Effector memory CD8-positive, alpha-beta T cell (primary cell): ENCODE results near the gene PCNX1.
"Not testable (repeated sequence)": the region's sequence is repeated elsewhere in the genome, so short reads cannot be mapped to it uniquely, and the experiment has no call there.

ENCODE experiments used
- ATAC-seq: fragments of 150-1000 bp; cut with Tn5 transposase; replicated peaks from 2 replicates; pipeline ENCODE4 v1.10.0; 2021; ENCODE audit warnings: mild to moderate bottlenecking, moderate library complexity
- DNase-seq, 3 experiments: peaks; one replicate each; pipeline ENCODE4 v3.0.0; 2021
- H3K27ac Mint-ChIP-seq, 2 donors: one replicate each; pipeline ENCODE4 v1.8.0; 2022; ENCODE audit warnings: mild to moderate bottlenecking in 2 of 2, mixed read lengths in 2 of 2, moderate library complexity in 2 of 2
- H3K27me3 Mint-ChIP-seq, 2 donors: one replicate each; pipeline ENCODE4 v1.8.0; 2022; ENCODE audit warnings: mixed read lengths in 2 of 2
- H3K36me3 Mint-ChIP-seq: one replicate; pipeline ENCODE4 v1.8.0; 2022; ENCODE audit warnings: mild to moderate bottlenecking, moderate library complexity, mixed read lengths; ENCODE audit not compliant: insufficient read depth
- H3K4me1 Mint-ChIP-seq, 2 donors: one replicate each; pipeline ENCODE4 v1.8.0; 2022; ENCODE audit warnings: low read depth in 2 of 2, mixed read lengths in 2 of 2
- H3K4me3 Mint-ChIP-seq, 2 donors: one replicate each; pipeline ENCODE4 v1.8.0; 2022; ENCODE audit warnings: mild to moderate bottlenecking in 2 of 2, mixed read lengths in 2 of 2, moderate library complexity in 2 of 2
- H3K9me3 Mint-ChIP-seq, 2 donors: one replicate each; pipeline ENCODE4 v1.8.0; 2022; ENCODE audit warnings: mixed read lengths in 2 of 2

PCNX1 gene

DNA sequence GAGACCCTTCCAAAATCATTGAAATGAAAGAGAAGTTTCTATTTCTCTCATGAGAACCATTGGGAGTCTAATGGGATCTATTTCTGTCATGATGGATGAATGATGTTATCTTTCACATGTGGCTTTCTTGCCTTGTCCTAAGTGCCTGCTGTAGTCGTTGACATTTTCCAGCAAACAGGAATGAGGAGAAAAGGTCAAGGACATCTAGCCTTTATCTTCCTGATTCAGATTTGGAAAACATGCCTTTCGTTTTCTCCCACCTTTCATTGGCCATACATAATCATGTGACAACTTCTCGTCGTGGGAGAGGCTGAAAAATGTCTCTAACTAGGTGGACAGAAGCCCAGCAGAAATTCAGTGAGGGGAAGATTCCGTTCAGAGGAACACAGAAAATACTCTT lies 94.5 kb downstream of the PCNX1 start:
- Mint-ChIP-seq H3K9me3 (no peaks in the 10 kb centered on the region), H3K36me3 (peaks cover 21% of the 10 kb centered on the region), H3K4me1 (peaks cover 40 to 58% of the 10 kb centered on the region in 2 donors), H3K27me3 (no peaks in the 10 kb centered on the region), H3K27ac (peak overlapping the region; percentile 26 to 69), H3K4me3 (no peak overlapping the region)
- no peak for ATAC-seq
- DNase-seq: no peak

DNA sequence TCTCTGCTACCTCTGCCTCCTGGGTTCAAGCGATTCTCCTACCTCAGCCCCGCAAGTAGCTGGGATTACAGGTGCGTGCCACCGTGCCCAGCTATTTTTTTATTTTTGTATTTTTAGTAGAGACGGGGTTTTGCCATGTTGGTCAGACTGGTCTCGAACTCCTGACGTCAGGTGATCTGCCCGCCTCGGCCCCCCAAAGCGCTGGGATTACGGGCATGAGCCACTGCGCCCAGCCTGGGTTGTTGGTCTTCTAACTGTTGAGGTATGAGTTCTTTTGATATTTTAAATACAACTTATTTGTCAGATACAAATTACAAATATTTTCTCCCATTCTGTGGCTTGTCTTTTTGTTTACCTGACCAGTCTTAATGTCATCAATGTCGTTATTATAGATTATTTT lies 95.9 kb downstream of the PCNX1 start:
- H3K4me1 Mint-ChIP-seq: peaks cover 36 to 53% of the 10 kb centered on the region in 2 donors
- DNase-seq: no peak
- peak overlapping the region in 1 of 2 donors; percentile 8 for H3K4me3 Mint-ChIP-seq
- H3K27ac Mint-ChIP-seq: peak overlapping the region; percentile 40 to 74
- ATAC-seq: no peak
- no peaks in the 10 kb centered on the region for H3K9me3 Mint-ChIP-seq
- no peaks in the 10 kb centered on the region for H3K27me3 Mint-ChIP-seq
- peaks cover 21% of the 10 kb centered on the region for H3K36me3 Mint-ChIP-seq

DNA sequence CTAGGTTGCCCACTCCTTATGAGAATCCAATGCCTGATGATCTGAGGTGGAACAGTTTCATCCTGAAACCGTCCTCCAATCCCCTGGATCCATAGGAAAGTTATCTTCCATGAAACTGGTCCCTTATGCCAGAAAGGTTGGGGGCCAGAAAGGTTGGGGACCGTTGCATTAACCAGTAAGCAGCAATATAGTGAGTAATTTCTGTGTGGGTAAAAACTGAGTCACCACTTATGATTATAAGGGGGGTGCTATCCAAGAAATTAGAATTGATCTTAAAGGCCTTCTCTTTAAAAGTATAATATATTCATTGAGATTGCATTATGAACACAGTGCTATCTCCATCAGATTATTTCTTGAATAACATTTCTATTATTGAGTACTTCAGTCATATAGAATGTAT lies 97.2 kb downstream of the PCNX1 start:
- no peaks in the 10 kb centered on the region for H3K9me3 Mint-ChIP-seq
- H3K27ac Mint-ChIP-seq: peak overlapping the region; percentile 40 to 70
- peaks cover 21% of the 10 kb centered on the region for H3K36me3 Mint-ChIP-seq
- H3K27me3 Mint-ChIP-seq: no peaks in the 10 kb centered on the region
- DNase-seq (no peak), ATAC-seq (no peak)
- H3K4me3 Mint-ChIP-seq: no peak overlapping the region
- peaks cover 29 to 51% of the 10 kb centered on the region in 2 donors for H3K4me1 Mint-ChIP-seq

DNA sequence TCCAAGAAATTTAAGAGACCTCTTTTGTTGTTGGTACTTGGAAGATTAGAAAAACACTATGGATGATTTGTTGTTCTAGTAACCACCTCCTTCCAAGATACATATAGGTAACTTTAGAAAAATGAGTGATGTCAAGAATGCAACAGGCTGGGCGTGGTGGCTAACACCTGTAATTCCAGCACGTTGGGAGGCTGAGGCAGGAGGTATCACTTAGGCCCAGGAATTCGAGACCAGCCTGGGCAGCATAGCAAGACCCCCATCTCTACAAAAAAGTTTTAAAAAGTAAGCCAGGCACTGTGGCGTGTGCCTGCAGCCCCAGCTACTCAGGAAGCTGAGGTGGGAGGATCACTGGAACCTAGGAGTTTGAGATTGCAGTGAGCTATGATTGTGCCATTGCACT lies 97.8 kb downstream of the PCNX1 start:
- Mint-ChIP-seq H3K36me3 (peaks cover 21% of the 10 kb centered on the region), H3K9me3 (no peaks in the 10 kb centered on the region), H3K4me3 (peak overlapping the region in 1 of 2 donors; percentile 9), H3K4me1 (peaks cover 26 to 46% of the 10 kb centered on the region in 2 donors), H3K27me3 (no peaks in the 10 kb centered on the region), H3K27ac (peak overlapping the region; percentile 40 to 70)
- DNase-seq (no peak), ATAC-seq (no peak)

- Mint-ChIP-seq H3K27me3 (no peaks in the 10 kb centered on the region), H3K27ac (no peak overlapping the region), H3K4me3 (no peak overlapping the region), H3K9me3 (no peaks in the 10 kb centered on the region), H3K4me1 (peaks cover 33 to 51% of the 10 kb centered on the region in 2 donors), H3K36me3 (peaks cover 27% of the 10 kb centered on the region)
- ATAC-seq: no peak
- no peak for DNase-seq
Observed at GRCh38 chr14:71006200-71006563, 98.9 kb downstream of the PCNX1 start.

GRCh38 chr14:71011479-71011878 lies 104.2 kb downstream of the PCNX1 start:
- DNase-seq (no peak), ATAC-seq (peak; percentile 27)
- Mint-ChIP-seq H3K4me3 (peak overlapping the region; percentile 3 to 33), H3K27me3 (no peaks in the 10 kb centered on the region), H3K4me1 (peaks cover 18 to 40% of the 10 kb centered on the region in 2 donors), H3K36me3 (peaks cover 42% of the 10 kb centered on the region), H3K9me3 (no peaks in the 10 kb centered on the region), H3K27ac (peak overlapping the region; percentile 11 to 79)

GRCh38 chr14:71012888-71013287 lies 105.6 kb downstream of the PCNX1 start:
- ATAC-seq (no peak), DNase-seq (no peak)
- Mint-ChIP-seq H3K27me3 (no peaks in the 10 kb centered on the region), H3K9me3 (no peaks in the 10 kb centered on the region), H3K27ac (peak overlapping the region in 1 of 2 donors; percentile 53), H3K4me3 (no peak overlapping the region), H3K36me3 (peaks cover 42% of the 10 kb centered on the region), H3K4me1 (peaks cover 18 to 36% of the 10 kb centered on the region in 2 donors)

DNA sequence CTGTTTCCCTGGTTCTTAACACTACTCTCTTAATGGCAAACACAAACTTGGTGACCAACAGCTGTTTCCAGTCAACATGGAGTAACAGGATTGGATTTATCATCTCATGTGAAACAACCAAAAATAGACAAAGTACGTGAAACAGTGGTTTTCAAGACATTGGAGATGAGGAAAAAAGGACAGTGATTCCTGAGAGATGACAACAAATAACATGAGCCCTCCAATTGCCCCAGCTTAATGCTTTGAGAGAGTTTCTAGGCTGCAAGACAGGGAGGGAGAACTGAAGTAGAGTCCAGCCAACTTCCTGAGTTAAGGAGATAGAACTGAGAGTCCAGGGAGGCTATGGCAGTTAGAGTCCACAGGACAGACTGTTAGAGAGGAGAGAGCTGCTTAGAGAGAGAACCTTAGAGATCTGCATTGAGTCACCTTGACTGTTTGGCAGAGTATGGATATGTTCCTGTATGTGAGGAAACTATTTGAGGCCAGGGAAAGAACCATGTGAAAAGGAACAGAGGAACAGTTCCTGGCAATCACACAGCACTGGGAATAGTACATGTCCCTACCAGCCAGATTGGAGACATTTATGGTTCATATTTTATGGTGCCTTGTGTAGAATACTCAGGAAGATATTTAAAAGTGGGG lies 106.4 kb downstream of the PCNX1 start:
- Mint-ChIP-seq H3K4me3 (no peak overlapping the region), H3K36me3 (peaks cover 42% of the 10 kb centered on the region), H3K27me3 (no peaks in the 10 kb centered on the region), H3K4me1 (peaks cover 18 to 33% of the 10 kb centered on the region in 2 donors), H3K27ac (peak overlapping the region; percentile 53 to 86), H3K9me3 (no peaks in the 10 kb centered on the region)
- DNase-seq (no peak), ATAC-seq (no peak)

- not testable (repeated sequence) for H3K27me3 Mint-ChIP-seq, H3K4me3 Mint-ChIP-seq, H3K27ac Mint-ChIP-seq, ATAC-seq, DNase-seq, H3K9me3 Mint-ChIP-seq
- H3K4me1 Mint-ChIP-seq: peaks cover 15 to 33% of the 10 kb centered on the region in 2 donors
- H3K36me3 Mint-ChIP-seq: peaks cover 45% of the 10 kb centered on the region
Observed at GRCh38 chr14:71019917-71020316, 112.7 kb downstream of the PCNX1 start.

DNA sequence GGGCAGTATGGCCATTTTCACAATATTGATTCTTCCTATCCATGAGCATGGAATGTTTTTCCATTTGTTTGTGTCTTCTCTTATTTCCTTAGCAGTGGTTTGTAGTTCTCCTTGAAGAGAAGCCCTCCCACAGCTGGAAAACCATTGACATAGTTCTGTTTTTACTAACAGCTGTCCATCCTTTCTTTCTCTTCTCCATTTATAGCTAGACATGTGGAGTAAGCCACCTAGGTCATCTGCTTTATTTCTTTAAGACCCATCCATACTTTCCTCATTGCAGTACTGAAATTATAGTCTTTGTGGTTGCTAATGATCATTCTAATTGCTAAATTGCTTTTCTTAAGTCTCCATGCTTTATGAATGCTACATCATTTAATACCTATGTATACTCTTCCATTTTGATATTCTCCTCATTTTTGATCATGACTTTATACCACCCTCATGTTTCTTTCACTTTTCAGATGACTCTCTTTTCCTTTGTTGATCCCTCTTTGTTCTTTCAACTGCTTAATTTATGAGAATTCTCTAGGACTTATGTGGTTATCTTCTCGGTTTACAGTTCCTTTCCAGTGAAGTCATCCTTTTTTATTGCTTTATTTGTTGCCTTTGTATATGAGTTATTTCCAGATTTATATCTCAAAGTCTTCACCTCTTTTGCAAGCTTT lies 114.2 kb downstream of the PCNX1 start:
- Mint-ChIP-seq H3K9me3 (no peaks in the 10 kb centered on the region), H3K36me3 (peaks cover 43% of the 10 kb centered on the region), H3K4me3 (peak overlapping the region in 1 of 2 donors; percentile 1), H3K4me1 (peaks cover 15 to 28% of the 10 kb centered on the region in 2 donors), H3K27ac (peak overlapping the region in 1 of 2 donors; percentile 30), H3K27me3 (no peaks in the 10 kb centered on the region)
- DNase-seq (no peak), ATAC-seq (no peak)

DNA sequence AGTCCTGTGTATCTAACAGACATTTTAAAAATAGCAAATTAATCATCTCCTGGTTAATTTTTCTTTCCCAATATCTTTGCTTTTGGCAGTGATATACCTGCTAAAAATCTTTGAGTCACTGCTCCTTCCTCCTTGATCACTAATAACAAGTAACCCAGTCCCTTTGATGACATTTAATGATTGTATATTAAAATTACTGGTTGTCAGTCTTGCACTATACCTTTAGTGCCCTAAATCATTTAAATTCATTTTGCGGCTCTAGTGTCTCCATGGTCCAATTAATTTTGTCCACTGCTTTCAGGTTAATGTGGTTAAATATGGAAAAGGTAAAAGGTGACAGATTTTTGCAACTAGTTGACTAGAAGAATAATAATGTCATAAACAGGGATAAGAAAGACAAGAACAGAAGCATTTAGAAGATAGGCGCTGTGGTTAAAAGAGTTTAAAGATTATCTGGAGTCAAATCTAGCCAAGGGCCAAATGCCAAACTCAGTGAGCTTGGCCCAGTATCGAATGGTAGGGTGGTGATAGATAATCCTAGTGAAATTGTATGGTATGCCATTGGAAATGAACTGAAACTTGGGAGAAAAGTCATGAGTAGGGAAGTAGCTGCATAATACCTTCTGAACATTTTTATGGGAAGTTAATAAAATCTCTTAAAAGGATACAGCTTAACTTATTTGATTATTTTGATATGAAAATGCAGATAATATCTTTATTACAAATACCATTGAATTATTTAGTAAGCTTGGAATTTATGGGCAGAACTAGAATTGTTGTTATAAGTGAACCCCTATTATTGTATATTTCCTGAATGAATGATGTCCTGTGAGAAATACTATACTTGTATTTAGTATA lies 115.0 kb downstream of the PCNX1 start:
- no peak overlapping the region for H3K4me3 Mint-ChIP-seq
- H3K27ac Mint-ChIP-seq: peak overlapping the region; percentile 4
- ATAC-seq (no peak), DNase-seq (no peak)
- peaks cover 15 to 28% of the 10 kb centered on the region in 2 donors for H3K4me1 Mint-ChIP-seq
- no peaks in the 10 kb centered on the region for H3K9me3 Mint-ChIP-seq
- H3K36me3 Mint-ChIP-seq: peaks cover 49% of the 10 kb centered on the region
- no peaks in the 10 kb centered on the region for H3K27me3 Mint-ChIP-seq

GRCh38 chr14:71022939-71023338 lies 115.7 kb downstream of the PCNX1 start:
- DNase-seq (no peak), ATAC-seq (no peak)
- Mint-ChIP-seq H3K4me1 (peaks cover 15 to 28% of the 10 kb centered on the region in 2 donors), H3K9me3 (no peaks in the 10 kb centered on the region), H3K4me3 (no peak overlapping the region), H3K36me3 (peaks cover 55% of the 10 kb centered on the region), H3K27me3 (no peaks in the 10 kb centered on the region), H3K27ac (peak overlapping the region; percentile 25 to 85)

GRCh38 chr14:71029236-71029781 lies 122.0 kb downstream of the PCNX1 start:
- H3K9me3 Mint-ChIP-seq: no peaks in the 10 kb centered on the region
- H3K27ac Mint-ChIP-seq: peak overlapping the region in 1 of 2 donors; percentile 73
- peaks cover 48% of the 10 kb centered on the region for H3K36me3 Mint-ChIP-seq
- peaks cover 3 to 7% of the 10 kb centered on the region in 2 donors for H3K4me1 Mint-ChIP-seq
- no peak for ATAC-seq
- no peaks in the 10 kb centered on the region for H3K27me3 Mint-ChIP-seq
- DNase-seq: no peak
- H3K4me3 Mint-ChIP-seq: no peak overlapping the region
